GM10266 (cell line): ENCODE data around the gene PHYKPL.
"Not testable (repeated sequence)": the region's sequence is repeated elsewhere in the genome, so short reads cannot be mapped to it uniquely, and the experiment has no call there.

Experiments used
- DNase-seq: peaks from one replicate; pipeline ENCODE4 v3.0.0; 2012; ENCODE audit errors: extremely low spot score
- TF ChIP-seq, protein P1 (sequence below): IDR thresholded peaks from 2 replicates; pipeline ENCODE4 v1.5.1; 2012; ENCODE audit warnings: mild to moderate bottlenecking, low read depth; ENCODE audit not compliant: control insufficient read depth, insufficient read depth; ENCODE audit errors: missing control alignments

Gene PHYKPL

DNA sequence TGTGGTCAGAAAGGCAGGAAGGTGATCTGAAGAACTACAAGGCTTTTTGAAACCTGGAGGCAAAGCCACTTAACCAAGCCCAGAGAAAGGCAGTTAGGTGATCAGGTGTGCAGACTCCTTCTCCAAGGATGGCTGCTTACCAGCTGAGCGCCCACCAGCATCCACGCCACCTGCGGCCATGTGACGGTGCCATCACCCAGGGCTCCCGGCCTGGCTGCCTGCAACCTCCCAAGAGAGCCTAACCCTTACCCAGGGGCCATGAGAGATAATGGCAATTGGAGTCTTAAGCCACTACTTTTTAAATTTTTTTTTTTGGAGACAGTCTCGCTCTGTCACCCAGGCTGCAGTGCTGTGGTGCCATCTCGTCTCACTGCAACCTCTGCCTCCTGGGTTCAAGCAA is 33.1 kb upstream of the PHYKPL start:
- no peak for DNase-seq
- TF ChIP-seq, protein P1, sequence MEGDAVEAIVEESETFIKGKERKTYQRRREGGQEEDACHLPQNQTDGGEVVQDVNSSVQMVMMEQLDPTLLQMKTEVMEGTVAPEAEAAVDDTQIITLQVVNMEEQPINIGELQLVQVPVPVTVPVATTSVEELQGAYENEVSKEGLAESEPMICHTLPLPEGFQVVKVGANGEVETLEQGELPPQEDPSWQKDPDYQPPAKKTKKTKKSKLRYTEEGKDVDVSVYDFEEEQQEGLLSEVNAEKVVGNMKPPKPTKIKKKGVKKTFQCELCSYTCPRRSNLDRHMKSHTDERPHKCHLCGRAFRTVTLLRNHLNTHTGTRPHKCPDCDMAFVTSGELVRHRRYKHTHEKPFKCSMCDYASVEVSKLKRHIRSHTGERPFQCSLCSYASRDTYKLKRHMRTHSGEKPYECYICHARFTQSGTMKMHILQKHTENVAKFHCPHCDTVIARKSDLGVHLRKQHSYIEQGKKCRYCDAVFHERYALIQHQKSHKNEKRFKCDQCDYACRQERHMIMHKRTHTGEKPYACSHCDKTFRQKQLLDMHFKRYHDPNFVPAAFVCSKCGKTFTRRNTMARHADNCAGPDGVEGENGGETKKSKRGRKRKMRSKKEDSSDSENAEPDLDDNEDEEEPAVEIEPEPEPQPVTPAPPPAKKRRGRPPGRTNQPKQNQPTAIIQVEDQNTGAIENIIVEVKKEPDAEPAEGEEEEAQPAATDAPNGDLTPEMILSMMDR: no peak

DNA sequence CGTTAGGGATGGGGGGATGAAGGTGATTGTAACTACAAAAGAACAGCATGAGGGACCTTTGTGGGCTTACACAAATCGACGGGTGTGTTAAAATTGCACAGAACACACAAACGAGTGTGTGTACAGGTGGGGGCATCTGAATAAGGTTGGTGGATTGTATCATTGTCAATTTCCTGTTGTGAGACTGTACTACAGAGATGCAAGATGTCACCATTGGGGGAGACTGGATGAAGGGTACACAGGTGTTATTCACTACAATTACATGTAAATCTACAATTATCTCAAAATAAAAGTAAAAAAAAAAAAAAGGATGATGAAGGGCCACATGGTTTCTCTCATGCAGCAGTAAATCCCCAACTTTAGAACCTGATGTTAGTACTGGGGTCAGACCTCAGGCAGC is 31.4 kb upstream of the PHYKPL start:
- TF ChIP-seq, protein P1: no peak
- DNase-seq: no peak

DNA sequence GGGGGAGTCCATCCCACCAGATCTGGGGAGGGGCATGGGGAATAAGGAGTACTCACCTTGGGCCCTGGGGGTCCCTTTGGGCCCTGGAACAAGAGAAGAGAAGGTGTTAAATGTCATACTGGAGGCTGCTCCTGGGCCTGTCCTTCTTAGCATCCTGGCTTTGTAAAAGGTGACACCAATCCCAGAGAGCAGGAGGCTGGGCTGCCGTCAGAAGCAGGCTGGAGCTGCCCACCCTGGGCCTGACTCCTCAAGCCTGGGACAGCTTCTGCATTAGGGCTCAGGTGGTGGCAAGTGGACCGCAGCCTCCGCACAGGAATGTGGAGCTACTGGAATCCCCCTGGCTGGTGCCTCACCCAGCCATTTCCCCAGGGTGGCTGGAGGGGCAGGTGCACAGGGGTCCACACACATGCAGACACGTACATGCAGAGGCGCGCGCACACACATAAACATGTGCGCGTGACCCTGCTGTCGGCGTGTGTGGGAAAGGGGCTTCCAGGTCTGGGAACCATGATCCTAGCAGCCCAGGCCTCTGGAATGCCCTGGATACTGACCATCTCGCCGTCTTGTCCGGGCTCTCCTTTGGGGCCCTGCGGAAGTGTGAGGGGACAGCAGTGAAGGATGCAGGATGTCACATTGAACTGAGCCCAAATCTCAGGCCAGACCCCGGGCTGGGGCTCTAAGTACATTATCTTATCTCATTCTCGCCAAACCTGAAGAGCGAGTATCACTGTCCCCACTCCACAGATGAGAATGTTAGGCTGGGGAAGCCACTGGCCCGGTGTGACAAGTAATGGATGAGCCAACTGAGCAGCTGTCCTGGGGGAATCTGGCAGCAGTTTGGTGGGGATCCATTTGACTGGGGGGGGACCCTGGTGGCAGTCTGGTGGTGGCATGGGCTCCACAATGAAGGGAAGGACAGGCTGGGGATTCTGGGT is 29.3 kb upstream of the PHYKPL start:
- DNase-seq: no peak
- TF ChIP-seq, protein P1: no peak

DNA sequence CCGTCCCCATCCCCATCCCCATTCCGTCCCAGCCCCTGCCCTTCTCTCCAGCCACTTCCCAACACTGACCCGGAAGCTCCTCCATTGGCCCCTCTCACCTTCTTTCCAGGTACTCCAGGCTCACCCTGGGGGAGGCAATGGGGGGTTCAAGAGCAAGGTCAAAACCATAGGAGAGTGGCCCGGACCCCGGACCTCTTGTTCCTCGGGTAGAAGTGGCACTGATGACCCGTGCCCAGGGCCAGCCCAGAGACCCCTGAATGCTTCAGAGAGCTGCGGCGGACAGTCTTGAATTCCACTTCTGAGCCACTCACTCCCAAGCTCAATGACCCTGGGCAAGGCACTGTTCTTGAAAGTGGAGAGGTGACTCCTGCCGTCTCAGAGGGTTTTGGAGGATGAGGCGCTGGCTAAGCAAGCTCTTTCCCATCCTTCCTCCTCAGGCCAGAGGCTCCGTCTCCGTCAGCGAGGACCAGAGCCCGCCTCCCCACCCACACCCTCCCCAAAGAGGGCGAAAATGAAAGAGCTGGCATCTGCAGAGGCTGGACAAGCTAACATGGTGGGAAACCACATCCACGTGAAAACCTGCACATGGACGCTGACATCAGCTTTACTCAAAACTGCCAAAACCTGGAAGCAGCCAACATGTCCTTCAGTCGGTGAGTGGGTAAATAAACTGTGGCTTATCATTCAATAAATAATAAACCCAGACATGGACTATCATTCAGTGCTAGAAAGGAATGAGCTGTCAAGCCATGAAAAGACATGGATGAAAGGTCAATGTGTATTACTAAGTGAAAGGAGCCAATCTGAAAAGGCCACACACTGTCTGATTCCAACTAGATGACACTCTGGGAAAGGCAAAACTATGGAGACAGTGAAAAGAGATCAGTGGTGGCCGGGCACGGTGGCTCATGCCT is 27.3 kb upstream of the PHYKPL start:
- no peak for DNase-seq
- TF ChIP-seq, protein P1: no peak

DNA sequence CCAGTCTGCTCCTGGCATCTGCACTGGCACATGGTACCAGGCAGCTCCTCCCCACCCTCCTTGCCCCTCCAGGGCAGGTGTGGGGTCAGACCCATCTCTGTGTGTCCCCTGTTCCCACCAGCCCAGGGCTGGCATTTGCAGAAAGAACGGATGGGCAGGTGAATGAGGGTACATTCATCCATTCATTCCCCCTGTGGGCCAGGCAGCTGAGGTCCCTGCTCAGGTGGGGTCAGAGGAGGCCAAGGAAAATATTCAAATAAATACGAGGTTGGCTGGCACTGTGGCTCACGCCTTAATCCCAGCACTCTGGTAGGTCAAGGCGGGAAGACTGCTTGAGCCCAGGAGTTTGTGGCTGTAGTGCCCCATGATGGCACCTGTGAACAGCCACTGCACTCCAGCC is 25.0 kb upstream of the PHYKPL start:
- DNase-seq: no peak

DNA sequence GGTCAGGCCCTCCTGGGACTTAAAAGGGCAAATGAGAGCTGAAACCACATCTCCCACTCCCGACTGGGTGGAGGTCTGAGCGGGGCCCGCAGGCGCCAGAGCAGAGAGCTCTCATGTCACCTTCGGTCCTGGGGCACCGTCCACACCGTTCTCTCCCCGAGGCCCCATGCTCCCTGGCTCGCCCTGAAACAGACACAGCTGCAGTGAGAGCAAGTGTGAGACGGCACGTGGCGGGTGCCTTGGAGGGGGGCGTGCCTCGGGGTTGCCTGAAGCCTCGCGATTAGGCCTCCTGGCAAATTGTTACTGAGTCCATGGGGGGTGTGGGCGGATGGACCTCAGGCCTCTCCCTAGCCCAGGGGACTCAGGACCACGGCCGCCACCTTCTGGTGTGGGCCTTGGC is 24.1 kb upstream of the PHYKPL start:
- DNase-seq: no peak
- TF ChIP-seq, protein P1: no peak

More for the DNA sequence above, 25.0 kb upstream of the PHYKPL start:
- TF ChIP-seq, protein P1: no peak

DNA sequence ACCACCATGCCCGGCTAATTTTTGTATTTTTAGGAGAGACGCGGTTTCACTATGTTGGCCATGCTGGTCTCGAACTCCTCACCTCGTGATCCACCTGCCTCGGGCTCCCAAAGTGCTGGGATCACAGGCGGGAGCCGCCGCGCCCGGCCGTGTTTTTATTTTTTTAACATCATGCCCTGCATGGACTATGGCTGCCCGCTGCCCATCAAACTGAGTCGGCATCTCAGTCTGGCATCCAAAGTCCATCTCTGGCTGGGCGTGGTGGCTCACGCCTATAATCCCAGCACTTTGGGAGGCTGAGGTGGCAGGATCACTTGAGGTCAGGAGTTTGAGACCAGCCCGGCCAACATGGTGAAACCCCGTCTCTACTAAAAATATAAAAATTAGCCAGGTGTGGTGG is 21.0 kb upstream of the PHYKPL start:
- not testable (repeated sequence) for DNase-seq
